Activated CD8-positive, alpha-beta memory T cell treated with anti-CD3 and anti-CD28 coated beads for 36 hours (primary cell): ENCODE data around the gene CMBL. TPM values are rescaled to one million over a fixed set of nuclear protein-coding genes. Genes with fewer than 3 reads are reported as not detected.
"Not testable (repeated sequence)": the region's sequence is repeated elsewhere in the genome, so short reads cannot be mapped to it uniquely, and the experiment has no call there.

Experiments used
- CTCF ChIA-PET: fragments of 350-600 bp; sonication (Branson Sonifier 250); formaldehyde crosslinking; loops from one replicate; lab custom pipeline; 2021; ENCODE audit warnings: antibody characterized with exemption; lab: Charles Lee
- POLR2A ChIA-PET: fragments of 350-600 bp; sonication (Branson Sonifier 250); formaldehyde crosslinking; loops from one replicate; lab custom pipeline; 2021; ENCODE audit warnings: antibody characterized with exemption; lab: Charles Lee
- total RNA-seq, 2 experiments: library from RNA; stranded (reverse); gene quantifications; one replicate each; pipeline ENCODE4 v1.2.3, GENCODE V29; 2021

Gene CMBL
- total RNA-seq, 2 experiments from 2014 or later = 3.0 to 4.1 TPM

- POLR2A ChIA-PET = not testable (repeated sequence)
- CTCF ChIA-PET = interaction anchor here (1.6 kb wide), 1 partner anchor 11 kb away, joined by 5 read pairs; no protein-coding TSS in a partner anchor
Observed at GRCh38 chr5:10272875-10273209, 34.9 kb downstream of the CMBL start.

GRCh38 chr5:10272053-10272874, 35.4 kb downstream of the CMBL start:
- CTCF ChIA-PET = interaction anchor here (1.6 kb wide), 1 partner anchor 12 kb away, joined by 5 read pairs; no protein-coding TSS in a partner anchor

GRCh38 chr5:10268100-10268499, 39.6 kb downstream of the CMBL start:
- POLR2A ChIA-PET = no interaction called here
- CTCF ChIA-PET = no interaction called here

More at GRCh38 chr5:10272053-10272874, 35.4 kb downstream of the CMBL start:
- POLR2A ChIA-PET = no interaction called here

DNA sequence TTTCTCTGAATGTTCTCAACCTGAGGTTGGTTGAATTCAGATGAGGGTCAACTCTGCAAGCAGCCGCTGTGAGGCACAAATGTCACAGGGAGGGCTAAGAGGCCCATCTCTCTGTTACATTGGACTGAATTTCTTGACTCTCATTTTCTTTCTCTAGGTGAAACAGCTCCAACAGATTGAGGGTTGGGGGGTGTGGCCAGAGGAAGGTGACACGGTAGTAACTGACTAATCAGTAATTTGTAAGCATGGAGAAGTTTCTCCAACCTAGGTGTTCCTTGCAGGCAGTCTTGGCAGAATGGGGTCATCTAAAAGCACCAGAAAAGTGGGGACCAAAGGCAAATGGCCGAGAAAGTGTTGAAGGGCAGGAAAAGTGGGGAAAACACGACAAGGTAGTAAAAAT, 40.9 kb downstream of the CMBL start:
- ChIA-PET POLR2A (no interaction called here), CTCF (no interaction called here)

DNA sequence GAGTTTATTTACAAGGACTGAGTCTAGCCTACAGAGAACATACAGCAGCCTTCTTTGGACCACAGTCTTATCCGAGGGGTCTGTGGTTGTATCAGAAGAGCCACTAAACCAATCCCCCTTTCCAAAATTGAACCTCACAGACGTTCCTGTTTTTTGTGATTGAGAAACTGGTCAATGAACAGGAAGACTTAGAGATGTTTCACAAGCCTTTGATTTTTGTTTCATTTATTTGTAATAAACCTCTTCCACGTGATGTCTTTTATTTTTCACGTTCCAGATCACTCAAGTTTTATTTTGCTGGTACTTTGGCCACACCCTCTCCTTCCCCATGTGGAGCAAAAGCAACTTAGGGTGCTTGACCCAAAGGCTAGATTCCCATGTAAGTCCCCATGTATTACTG, 41.6 kb downstream of the CMBL start:
- POLR2A ChIA-PET = interaction anchor here (0.9 to 1.1 kb wide), 2 partner anchors 11 to 17 kb away, joined by 3 to 4 read pairs; partner anchors contain the start of genes ATPSCKMT and CCT5
- CTCF ChIA-PET = no interaction called here

- POLR2A ChIA-PET = interaction anchor here (0.9 to 1.1 kb wide), 2 partner anchors 11 to 16 kb away, joined by 3 to 4 read pairs; partner anchors contain the start of genes ATPSCKMT and CCT5
- CTCF ChIA-PET = no interaction called here
Observed at GRCh38 chr5:10265245-10266109, 42.2 kb downstream of the CMBL start.

DNA sequence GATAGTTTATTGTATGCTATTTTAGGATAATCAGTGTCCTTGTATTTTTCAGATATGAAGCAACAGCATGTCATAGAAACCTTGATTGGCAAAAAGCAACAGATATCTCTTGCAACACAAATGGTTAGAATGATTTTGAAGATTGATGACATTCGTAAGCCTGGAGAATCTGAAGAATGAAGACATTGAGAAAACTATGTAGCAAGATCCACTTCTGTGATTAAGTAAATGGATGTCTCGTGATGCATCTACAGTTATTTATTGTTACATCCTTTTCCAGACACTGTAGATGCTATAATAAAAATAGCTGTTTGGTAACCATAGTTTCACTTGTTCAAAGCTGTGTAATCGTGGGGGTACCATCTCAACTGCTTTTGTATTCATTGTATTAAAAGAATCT, 43.1 kb downstream of the CMBL start:
- POLR2A ChIA-PET = no interaction called here
- CTCF ChIA-PET = no interaction called here

DNA sequence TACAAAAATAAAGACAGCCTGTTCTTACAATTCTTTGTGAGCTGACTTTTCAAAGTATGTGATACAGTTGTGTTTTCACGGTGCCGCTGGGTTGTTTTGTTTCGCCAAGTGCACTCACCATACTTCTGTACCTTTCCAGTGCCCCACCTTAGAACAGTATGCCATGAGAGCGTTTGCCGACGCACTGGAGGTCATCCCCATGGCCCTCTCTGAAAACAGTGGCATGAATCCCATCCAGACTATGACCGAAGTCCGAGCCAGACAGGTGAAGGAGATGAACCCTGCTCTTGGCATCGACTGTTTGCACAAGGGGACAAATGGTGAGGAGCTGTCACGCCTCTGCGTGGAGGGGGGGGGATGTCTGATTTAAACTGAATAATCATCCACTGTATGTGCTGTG, 44.7 kb downstream of the CMBL start:
- POLR2A ChIA-PET = no interaction called here
- CTCF ChIA-PET = interaction anchor here (1.0 kb wide), 1 partner anchor 10 kb away, joined by 4 read pairs; no protein-coding TSS in a partner anchor

DNA sequence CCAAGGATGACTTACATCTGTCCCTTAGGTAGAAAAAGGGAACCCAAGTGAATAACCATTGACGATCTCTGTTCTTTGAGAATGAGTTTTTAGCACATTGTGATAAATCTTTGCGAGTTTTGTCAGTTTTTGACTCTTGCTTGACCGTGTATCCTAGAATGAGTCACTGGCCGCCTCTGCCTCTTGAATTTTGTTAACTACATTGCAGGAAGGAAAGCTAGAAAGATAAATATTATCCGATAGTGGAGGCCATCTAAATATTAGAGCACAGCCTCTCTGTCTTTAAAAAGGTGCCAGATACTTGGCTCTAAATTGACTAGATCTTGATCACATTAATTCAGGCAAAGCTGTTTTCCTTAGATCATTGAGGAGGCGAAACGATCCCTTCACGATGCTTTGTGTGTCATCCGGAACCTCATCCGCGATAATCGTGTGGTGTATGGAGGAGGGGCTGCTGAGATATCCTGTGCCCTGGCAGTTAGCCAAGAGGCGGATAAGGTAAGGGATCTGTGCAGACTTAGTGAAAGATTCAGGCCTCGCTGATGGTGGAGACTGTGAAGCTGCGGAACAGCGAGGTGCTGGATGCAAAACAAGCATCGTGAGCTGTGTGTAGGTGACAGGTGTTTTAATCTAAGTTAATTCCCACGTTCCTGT, 45.5 kb downstream of the CMBL start:
- CTCF ChIA-PET = no interaction called here
- POLR2A ChIA-PET = no interaction called here

DNA sequence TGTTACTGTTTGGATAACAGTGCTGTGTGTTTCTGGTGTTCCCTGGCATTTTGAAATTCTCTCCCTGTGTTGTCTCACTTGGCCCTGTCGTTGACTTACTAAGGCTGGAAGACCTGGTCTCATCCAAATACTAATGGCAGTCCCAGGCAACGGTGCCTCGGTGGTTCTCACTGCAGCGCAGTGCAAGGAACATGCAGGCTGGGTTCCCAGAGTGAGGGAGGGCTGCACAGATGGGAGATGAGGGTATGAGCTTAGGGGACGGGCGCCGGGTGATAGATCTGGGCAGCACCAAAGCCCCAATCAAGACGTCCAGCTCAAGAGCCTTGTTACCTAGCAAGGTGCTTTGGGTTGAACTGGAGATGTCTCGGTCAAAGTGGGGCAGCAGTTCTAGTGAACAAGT, 46.6 kb downstream of the CMBL start:
- CTCF ChIA-PET = no interaction called here
- POLR2A ChIA-PET = no interaction called here

DNA sequence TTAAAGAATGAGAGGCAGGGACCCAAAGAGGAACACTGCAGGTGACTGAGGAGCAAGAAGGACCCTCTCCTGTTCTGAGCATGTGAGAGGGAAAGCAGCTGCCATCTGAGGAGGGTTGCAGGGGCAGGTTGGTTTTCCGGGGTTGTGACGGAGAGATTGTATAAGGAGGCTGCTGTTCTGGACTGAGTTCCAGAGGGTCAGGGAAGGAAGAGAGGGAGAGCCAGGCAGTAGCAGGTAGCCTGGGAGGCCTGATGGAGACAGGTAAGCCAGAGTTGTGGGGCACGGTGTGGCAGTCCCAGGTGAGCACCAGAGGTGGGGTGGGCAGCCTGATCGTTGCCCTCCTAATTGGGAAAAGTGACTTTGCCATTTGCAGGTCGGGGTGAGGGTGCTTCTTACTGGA, 47.8 kb downstream of the CMBL start:
- CTCF ChIA-PET = interaction anchor here (0.5 kb wide), 1 partner anchor 77 kb away, joined by 3 read pairs; no protein-coding TSS in a partner anchor
- POLR2A ChIA-PET = no interaction called here

DNA sequence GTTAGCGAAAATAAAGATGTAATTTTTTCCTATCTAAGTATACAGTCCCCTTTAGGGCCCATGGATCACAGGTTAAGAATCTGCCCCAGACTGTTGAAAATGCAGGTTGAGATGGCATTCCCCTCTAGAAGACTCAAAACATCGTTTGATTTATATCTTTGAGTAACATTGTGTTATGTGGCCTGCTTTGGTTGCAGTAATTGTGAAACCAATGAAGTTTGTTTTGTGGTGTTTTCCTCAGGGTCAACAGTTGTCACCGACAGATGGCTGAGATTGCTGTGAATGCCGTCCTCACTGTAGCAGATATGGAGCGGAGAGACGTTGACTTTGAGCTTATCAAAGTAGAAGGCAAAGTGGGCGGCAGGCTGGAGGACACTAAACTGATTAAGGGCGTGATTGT, 49.8 kb downstream of the CMBL start:
- POLR2A ChIA-PET = no interaction called here
- CTCF ChIA-PET = no interaction called here

DNA sequence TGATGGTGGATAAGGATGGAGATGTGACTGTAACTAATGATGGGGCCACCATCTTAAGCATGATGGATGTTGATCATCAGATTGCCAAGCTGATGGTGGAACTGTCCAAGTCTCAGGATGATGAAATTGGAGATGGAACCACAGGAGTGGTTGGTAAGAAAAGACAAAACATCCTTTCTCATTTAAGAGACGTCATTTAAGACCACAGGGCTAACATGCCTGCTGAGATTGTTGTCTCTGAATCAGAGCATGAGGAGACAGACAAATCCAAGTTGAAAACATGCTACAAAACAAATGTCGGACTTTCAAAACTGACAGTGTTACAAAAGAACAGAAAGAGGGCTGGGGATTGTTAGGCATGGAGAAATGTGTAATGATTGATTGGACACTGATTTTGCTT, 53.0 kb downstream of the CMBL start:
- CTCF ChIA-PET = no interaction called here

DNA sequence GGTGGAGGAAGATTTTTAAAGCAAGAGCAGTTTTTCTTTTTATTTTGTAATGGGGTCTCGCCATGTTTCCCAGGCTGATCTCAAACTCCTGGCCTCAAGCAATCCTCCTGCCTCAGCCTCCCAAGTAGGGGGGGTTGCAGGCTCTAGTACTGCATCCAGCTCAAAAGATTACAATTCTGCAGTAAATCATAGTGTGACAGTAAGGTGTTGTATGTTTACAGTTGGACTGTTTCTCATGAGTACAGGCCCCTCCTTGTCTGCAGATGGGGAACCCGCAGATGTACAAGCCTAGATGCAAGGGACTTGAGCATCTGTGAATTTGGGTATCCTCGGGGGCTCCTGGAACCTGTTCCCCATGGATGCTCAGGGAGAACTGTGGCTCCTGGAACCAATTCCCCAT, 54.3 kb downstream of the CMBL start:
- POLR2A ChIA-PET = interaction anchor here (0.6 kb wide), 1 partner anchor 41 kb away, joined by 5 read pairs; no protein-coding TSS in a partner anchor
- CTCF ChIA-PET = interaction anchor here (0.9 kb wide), 1 partner anchor 10 kb away, joined by 4 read pairs; no protein-coding TSS in a partner anchor

More for the DNA sequence above, 53.0 kb downstream of the CMBL start:
- POLR2A ChIA-PET = interaction anchor here (0.8 kb wide), 1 partner anchor 11 kb away, joined by 3 read pairs; no protein-coding TSS in a partner anchor

DNA sequence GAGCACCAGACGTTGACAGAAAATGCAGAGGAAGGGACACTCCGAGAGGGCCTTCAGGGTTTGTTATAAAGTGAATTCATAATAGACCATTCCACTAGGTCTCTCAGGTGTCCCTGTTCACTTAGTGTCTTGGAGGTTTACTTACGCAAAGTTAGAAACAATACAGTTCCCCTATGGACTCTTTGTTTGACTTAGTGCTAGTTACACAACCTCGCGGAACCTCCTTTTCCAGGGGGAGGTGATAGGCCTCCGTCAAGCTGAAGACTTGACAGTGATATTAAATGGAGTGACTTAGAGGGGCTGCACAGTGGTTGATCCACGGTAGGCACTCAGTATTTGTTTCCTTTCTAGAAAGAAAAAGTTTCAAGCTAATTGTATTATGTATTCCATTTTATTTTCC, 56.3 kb downstream of the CMBL start:
- POLR2A ChIA-PET = interaction anchor here (2.9 kb wide), 1 partner anchor 102 kb away, joined by 27 read pairs; the partner anchor contains the start of gene MARCHF6
- CTCF ChIA-PET = interaction anchor here (0.9 to 1.2 kb wide), 2 partner anchors 104 to 167 kb away, joined by 3 read pairs; no protein-coding TSS in a partner anchor

DNA sequence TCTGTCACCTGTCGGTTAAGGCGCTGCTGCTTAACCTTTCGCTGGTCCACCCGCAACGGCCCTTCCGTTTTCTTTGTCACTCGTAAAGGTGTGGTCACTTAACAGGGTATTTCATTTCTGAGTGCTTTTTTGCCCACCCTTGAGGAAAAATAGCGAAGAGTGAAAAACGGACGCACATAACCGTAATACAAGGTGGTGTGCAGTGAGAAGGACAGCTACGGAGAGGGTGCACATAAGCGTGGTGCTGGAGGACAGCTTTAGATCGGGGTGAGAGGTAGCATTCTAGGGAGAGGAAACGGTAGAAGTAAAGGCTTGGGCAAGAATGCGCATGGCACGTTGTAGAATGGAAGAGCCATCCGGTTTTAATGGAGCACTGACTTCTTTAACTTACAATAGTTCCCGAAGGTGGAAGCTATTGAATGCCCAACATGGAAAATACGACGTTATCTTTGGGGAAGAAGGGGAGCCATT, 56.9 kb downstream of the CMBL start:
- POLR2A ChIA-PET = interaction anchor here (2.9 kb wide), 1 partner anchor 102 kb away, joined by 27 read pairs; the partner anchor contains the start of gene MARCHF6
- CTCF ChIA-PET = interaction anchor here (0.9 to 1.2 kb wide), 2 partner anchors 104 to 168 kb away, joined by 3 read pairs; no protein-coding TSS in a partner anchor

- CTCF ChIA-PET = interaction anchor here (0.6 to 1.2 kb wide), 3 partner anchors 105 to 204 kb away, joined by 3 read pairs; no protein-coding TSS in a partner anchor
- POLR2A ChIA-PET = interaction anchor here (1.5 to 2.9 kb wide), 2 partner anchors 15 to 103 kb away, joined by 4 to 27 read pairs; partner anchors contain the start of gene MARCHF6
Observed at GRCh38 chr5:10249948-10250805, 57.5 kb downstream of the CMBL start, which contains the start of gene CCT5. Gene CCT5, plus strand, starts transcription at chr5:10250280. Its CDS starts 61 bp downstream, at chr5:10250341.
